DOHH2 (cell line): Measurements from ENCODE around the gene SYCE1.

ENCODE experiments used
- CTCF ChIP-seq: fragments of 200-600 bp; sonication (generic); IDR thresholded peaks from one replicate; pipeline ENCODE4 v1.5.1; 2014; ENCODE audit warnings: antibody characterized with exemption, mild to moderate bottlenecking, low read depth, low read length; ENCODE audit not compliant: poor library complexity, severe bottlenecking
- EZH2phosphoT487 ChIP-seq: fragments of 200-600 bp; sonication (generic); IDR thresholded peaks from 2 replicates; pipeline ENCODE4 v1.6.1; 2017; ENCODE audit warnings: borderline replicate concordance, mild to moderate bottlenecking, antibody characterized with exemption, low read length, moderate library complexity, mixed read lengths

GRCh38 chr10:133511408-133511807, 54.0 kb downstream of the SYCE1 start:
- TF ChIP-seq CTCF (no peak), EZH2phosphoT487 (no peak)
